Sigmoid colon (tissue), 7 donors: ENCODE results near the gene CAMTA1. TPM values are rescaled to one million over a fixed set of nuclear protein-coding genes. Genes with fewer than 3 reads are reported as not detected.

Experiments used
- DNase-seq: peaks from one replicate; pipeline ENCODE4 v3.0.0-alpha.2; 2019
- H3K27ac ChIP-seq, 4 donors: fragments of 200-600 bp; sonication (generic); one replicate each; pipeline ENCODE4 v1.5.1; 2016 to 2019; ENCODE audit warnings: mild to moderate bottlenecking in 1 of 4
- H3K27me3 ChIP-seq, 3 donors: fragments of 200-600 bp; sonication (generic); one replicate each; pipeline ENCODE4 v1.5.1; 2019; ENCODE audit warnings: mild to moderate bottlenecking in 1 of 3
- H3K36me3 ChIP-seq, 4 donors: fragments of 200-600 bp; sonication (generic); one replicate each; pipeline ENCODE4 v1.5.1; 2016 to 2019
- H3K4me1 ChIP-seq, 4 donors: fragments of 200-600 bp; sonication (generic); one replicate each; pipeline ENCODE4 v1.5.1; 2017 to 2019
- H3K4me3 ChIP-seq, 4 donors: fragments of 200-600 bp; sonication (generic); one replicate each; pipeline ENCODE4 v1.5.1; 2017 to 2019; ENCODE audit warnings: mild to moderate bottlenecking in 2 of 4, moderate library complexity in 1 of 4
- H3K9me3 ChIP-seq, 4 donors: fragments of 200-600 bp in 3 of 4; sonication (generic) in 3 of 4; one replicate each; pipeline versions ENCODE4 v1.5.1 to v1.6.1; 2013 to 2019
- EP300 ChIP-seq, 4 donors: sonication (generic); formaldehyde crosslinking; IDR thresholded peaks; one replicate each; pipeline ENCODE4 v1.6.1; 2017; ENCODE audit warnings: antibody characterized with exemption in 4 of 4
- POLR2A ChIP-seq, 2 donors: fragments of 450-650 bp; IDR thresholded peaks; one replicate each; pipeline ENCODE4 v1.6.1; 2016; ENCODE audit warnings: antibody characterized with exemption in 2 of 2, mild to moderate bottlenecking in 2 of 2, moderate library complexity in 2 of 2
- POLR2AphosphoS5 ChIP-seq, 4 donors: sonication (generic); formaldehyde crosslinking; IDR thresholded peaks; one replicate each; pipeline ENCODE4 v1.6.1; 2017; ENCODE audit warnings: antibody characterized with exemption in 4 of 4
- WGBS, 2 donors: extraction: QIAGEN DNeasy Blood & Tissue Kit; methylation state at CpG; one replicate each; pipeline ENCODE4 v1.1.7; 2013; 5-methylcytosine and 5-hydroxymethylcytosine counted together
- intact Hi-C: fragments of 100-400 bp; cut with DNase I; formaldehyde crosslinking; loops from one replicate; pipeline ENCODE4 v1.15.1; 2023
- polyA plus RNA-seq, 3 donors: library from polyadenylated mRNA; stranded (reverse); fragments of 200-250 nt; gene quantifications; one replicate each; pipeline ENCODE4 v1.2.3, GENCODE V29; 2013
- total RNA-seq, 4 donors: library from RNA; depleted of rRNA; stranded (reverse); fragments of >200 nt; gene quantifications; one replicate each; pipeline ENCODE4 v1.1.0, GENCODE V29; 2016
- TF ChIP-seq, protein P1 (sequence below), 4 experiments: fragments of 450-650 bp in 3 of 4; fragments of 200-600 bp in 1 of 4; IDR thresholded peaks; one replicate each; pipeline ENCODE4 v1.5.1; 2016 to 2019; ENCODE audit warnings: antibody characterized with exemption in 4 of 4, mild to moderate bottlenecking in 3 of 4, moderate library complexity in 2 of 4
- donor health status: healthy with polysubstance abuse.
- donor health status: Bipolar disorder and iron deficiency.
- donor health status: healthy.

The CAMTA1 gene
- total and polyA plus RNA-seq, 7 donors = 97.9 to 196 (median 177) TPM

DNA sequence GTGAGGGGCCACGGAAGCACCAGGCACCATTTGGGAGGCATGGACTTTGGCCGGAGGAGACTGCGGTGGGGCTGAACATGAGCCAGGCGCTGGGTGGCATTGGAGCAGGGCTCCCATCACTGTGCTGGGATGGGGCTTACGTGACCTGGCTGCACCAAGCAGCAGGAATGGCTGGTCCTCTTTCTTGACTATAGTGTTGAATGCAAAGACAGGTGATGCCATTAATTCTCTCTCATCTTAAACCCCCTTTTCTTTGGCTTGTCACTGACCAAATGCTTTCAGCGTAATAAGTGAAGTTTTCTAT lies 447.9 kb downstream of the CAMTA1 start:
- DNase-seq = no peak
- Histone ChIP-seq H3K27ac (no peak overlapping the region), H3K36me3 (no peaks in the 10 kb centered on the region), H3K9me3 (no peaks in the 10 kb centered on the region), H3K4me1 (no peaks in the 10 kb centered on the region), H3K4me3 (no peak overlapping the region), H3K27me3 (no peaks in the 10 kb centered on the region)
- WGBS, 2 donors = 91 to 96% methylated on average over 6 of the region's 6 CpGs
- intact Hi-C loops = no loop called here
- TF ChIP-seq, protein P1, sequence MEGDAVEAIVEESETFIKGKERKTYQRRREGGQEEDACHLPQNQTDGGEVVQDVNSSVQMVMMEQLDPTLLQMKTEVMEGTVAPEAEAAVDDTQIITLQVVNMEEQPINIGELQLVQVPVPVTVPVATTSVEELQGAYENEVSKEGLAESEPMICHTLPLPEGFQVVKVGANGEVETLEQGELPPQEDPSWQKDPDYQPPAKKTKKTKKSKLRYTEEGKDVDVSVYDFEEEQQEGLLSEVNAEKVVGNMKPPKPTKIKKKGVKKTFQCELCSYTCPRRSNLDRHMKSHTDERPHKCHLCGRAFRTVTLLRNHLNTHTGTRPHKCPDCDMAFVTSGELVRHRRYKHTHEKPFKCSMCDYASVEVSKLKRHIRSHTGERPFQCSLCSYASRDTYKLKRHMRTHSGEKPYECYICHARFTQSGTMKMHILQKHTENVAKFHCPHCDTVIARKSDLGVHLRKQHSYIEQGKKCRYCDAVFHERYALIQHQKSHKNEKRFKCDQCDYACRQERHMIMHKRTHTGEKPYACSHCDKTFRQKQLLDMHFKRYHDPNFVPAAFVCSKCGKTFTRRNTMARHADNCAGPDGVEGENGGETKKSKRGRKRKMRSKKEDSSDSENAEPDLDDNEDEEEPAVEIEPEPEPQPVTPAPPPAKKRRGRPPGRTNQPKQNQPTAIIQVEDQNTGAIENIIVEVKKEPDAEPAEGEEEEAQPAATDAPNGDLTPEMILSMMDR (IDR thresholded peaks at IDR 0.05) = no peak
- no peak for TF ChIP-seq POLR2A (IDR thresholded peaks at IDR 0.05)
- no peak for TF ChIP-seq EP300 (IDR thresholded peaks at IDR 0.05)
- no peak for TF ChIP-seq POLR2AphosphoS5 (IDR thresholded peaks at IDR 0.05)

DNA sequence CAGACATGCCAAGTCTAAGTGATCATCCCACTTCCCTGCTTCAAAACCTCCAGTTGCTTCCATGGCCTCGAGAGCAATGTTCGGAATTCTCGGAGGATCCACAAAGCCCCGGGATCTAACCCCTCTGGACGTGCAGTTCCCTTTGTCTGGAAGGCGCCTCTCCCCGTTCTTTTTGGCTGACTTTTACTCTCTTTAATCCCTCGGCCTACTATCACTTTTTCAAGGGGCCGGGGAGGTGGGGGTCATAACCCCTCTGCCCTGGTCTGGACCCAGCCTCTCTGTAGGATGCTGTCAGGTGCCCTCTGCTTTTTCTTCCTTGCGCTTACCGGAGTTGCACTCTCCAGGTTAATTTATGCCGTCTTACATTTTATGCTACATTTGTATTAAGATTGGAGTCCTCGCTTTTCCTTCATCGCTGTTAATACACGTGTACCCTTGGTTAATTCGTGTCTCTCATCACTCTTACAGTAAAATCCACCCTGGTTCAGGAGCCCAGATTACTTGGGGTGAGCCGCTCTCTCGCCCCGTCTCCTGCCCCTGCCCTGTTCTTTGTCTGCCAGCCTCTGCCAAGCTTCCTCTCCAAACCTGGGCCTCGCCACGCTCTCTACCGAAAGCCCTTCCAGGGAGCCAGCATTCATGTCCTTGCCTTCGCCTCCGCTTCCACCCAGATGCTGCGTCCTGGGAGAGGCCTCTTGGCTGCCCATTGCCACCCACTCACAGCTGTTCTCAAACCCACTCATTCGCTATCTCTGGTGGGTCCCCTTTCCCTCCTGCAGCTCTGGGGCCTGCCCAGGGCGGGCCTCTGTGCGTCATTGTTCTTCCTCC lies 448.6 kb downstream of the CAMTA1 start:
- no peak overlapping the region for H3K4me3 ChIP-seq
- H3K27me3 ChIP-seq = no peaks in the 10 kb centered on the region
- no peaks in the 10 kb centered on the region for H3K4me1 ChIP-seq
- TF ChIP-seq, protein P1 (IDR thresholded peaks at IDR 0.05) = no peak
- TF ChIP-seq EP300 (IDR thresholded peaks at IDR 0.05) = no peak
- TF ChIP-seq POLR2AphosphoS5 (IDR thresholded peaks at IDR 0.05) = no peak
- TF ChIP-seq POLR2A (IDR thresholded peaks at IDR 0.05) = no peak
- DNase-seq = no peak
- intact Hi-C loops = no loop called here
- no peaks in the 10 kb centered on the region for H3K36me3 ChIP-seq
- no peak overlapping the region for H3K27ac ChIP-seq
- 94 to 95% methylated on average over 28 of the region's 28 CpGs for WGBS, 2 donors
- H3K9me3 ChIP-seq = no peaks in the 10 kb centered on the region

DNA sequence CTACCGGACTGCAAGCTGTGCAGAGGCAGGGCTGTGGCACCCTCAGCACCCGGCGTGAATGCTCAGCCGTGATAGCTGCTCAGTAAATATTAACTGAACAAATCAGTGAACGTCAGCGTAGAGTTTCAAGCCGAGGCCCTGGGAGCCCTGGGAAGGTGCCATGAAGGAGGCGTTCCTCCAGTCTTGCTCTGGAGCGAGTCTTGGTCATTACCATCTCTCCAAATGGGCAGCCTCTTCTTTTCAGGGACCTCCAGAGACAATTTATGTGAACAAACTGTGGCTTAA lies 449.2 kb downstream of the CAMTA1 start:
- Histone ChIP-seq H3K36me3 (no peaks in the 10 kb centered on the region), H3K9me3 (no peaks in the 10 kb centered on the region), H3K27me3 (no peaks in the 10 kb centered on the region), H3K27ac (no peak overlapping the region), H3K4me1 (no peaks in the 10 kb centered on the region), H3K4me3 (no peak overlapping the region)
- intact Hi-C loops = no loop called here
- TF ChIP-seq EP300 (IDR thresholded peaks at IDR 0.05) = no peak
- 84 to 85% methylated on average over 9 of the region's 9 CpGs for WGBS, 2 donors
- DNase-seq = no peak

DNA sequence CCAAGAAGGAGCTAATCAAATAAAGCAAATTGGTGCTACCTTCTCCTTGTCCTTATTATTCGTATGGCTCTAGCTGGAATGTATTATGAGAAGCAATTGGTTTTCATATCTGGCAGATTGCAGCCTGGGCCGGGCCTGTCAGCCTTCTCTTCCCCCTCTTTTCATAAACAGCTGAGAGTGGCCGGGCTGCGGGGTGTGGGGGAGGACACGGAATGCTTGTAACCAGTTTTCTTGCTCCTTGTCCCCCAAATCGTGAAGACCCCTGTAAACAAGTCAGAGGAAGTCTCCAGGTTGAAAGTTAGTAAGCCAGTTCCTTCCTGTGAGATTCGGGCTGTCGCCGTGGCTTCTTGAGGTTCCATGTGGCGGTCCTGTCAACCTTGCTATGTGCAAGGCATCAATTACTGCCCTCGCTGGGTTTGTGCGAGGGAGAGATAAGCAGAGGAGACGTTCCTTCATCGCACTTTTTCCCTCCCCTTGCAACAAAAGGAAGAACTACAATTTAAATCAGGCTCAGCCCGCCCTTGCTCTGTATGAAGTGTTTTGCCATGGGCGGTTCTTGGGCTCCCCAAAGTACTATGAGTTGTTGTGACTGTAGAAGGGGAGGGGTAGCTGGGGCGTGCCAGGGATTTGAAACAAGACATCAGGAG lies 450.7 kb downstream of the CAMTA1 start:
- no peak for DNase-seq
- intact Hi-C loops = no loop called here
- Histone ChIP-seq H3K9me3 (no peaks in the 10 kb centered on the region), H3K4me3 (no peak overlapping the region), H3K4me1 (no peaks in the 10 kb centered on the region), H3K27me3 (no peaks in the 10 kb centered on the region), H3K27ac (no peak overlapping the region), H3K36me3 (no peaks in the 10 kb centered on the region)
- TF ChIP-seq, protein P1 (IDR thresholded peaks at IDR 0.05) = no peak
- TF ChIP-seq POLR2A (IDR thresholded peaks at IDR 0.05) = no peak
- no peak for TF ChIP-seq EP300 (IDR thresholded peaks at IDR 0.05)
- TF ChIP-seq POLR2AphosphoS5 (IDR thresholded peaks at IDR 0.05) = no peak
- 45 to 79% methylated on average over 17 of the region's 17 CpGs for WGBS, 2 donors

DNA sequence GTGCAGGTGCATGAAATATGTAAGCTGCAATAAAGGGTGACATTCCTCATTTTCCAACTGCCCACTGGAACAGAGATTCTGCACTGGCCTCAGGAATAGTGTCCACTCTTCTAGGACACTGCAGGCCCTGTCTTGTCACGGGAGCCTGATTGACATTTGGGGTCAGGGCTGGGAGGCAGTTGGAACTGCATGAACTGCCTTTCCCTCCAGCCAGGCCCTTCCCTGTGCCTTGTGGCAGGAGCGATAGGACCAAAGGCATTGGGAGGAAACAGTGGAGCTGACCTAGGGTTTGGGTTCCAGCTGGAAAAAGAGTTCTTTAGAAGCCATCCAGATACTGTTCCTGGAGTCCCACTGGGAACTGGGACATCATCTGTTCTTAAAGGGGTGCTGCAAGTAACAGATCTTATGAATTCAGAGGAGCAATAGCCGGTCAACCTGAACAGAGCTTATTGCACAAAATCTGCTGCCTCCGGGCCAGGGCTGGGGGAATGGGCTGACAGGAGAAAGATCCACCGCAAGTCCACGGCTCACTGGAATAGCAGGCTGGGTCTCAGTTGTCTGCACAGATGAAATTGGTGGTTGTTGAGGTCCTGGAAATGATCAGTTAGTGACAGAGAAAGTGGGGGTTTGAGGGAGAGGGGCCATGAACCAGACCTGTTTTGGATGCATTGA lies 451.7 kb downstream of the CAMTA1 start:
- intact Hi-C loops = no loop called here
- no peak overlapping the region for H3K27ac ChIP-seq
- H3K36me3 ChIP-seq = no peaks in the 10 kb centered on the region
- no peaks in the 10 kb centered on the region for H3K9me3 ChIP-seq
- H3K4me1 ChIP-seq = no peaks in the 10 kb centered on the region
- WGBS, 2 donors = 89 to 90% methylated on average over 6 of the region's 6 CpGs
- no peak overlapping the region for H3K4me3 ChIP-seq
- H3K27me3 ChIP-seq = no peaks in the 10 kb centered on the region
- TF ChIP-seq EP300 (IDR thresholded peaks at IDR 0.05) (no peak), POLR2A (IDR thresholded peaks at IDR 0.05) (no peak), POLR2AphosphoS5 (IDR thresholded peaks at IDR 0.05) (no peak)
- DNase-seq = no peak
